Ishikawa (cell line): ENCODE data around the gene NDFIP2.

ENCODE experiments used
- CEBPB ChIP-seq: IDR thresholded peaks from 2 replicates; pipeline ENCODE4 v1.6.1; 2012
- CREB1 ChIP-seq: IDR thresholded peaks from 2 replicates; pipeline ENCODE4 v1.6.1; 2012; ENCODE audit warnings: low read depth
- EP300 ChIP-seq: IDR thresholded peaks from 2 replicates; pipeline ENCODE4 v1.6.1; 2012; ENCODE audit warnings: borderline replicate concordance
- FOXM1 ChIP-seq: IDR thresholded peaks from 2 replicates; pipeline ENCODE4 v1.6.1; 2012; ENCODE audit warnings: low read depth, borderline replicate concordance
- MAX ChIP-seq: IDR thresholded peaks from 2 replicates; pipeline ENCODE4 v1.6.1; 2012
- NFIC ChIP-seq: IDR thresholded peaks from 2 replicates; pipeline ENCODE4 v1.6.1; 2012
- RAD21 ChIP-seq: IDR thresholded peaks from 2 replicates; pipeline ENCODE4 v1.6.1; 2012; ENCODE audit warnings: low read depth
- REST ChIP-seq: IDR thresholded peaks from 2 replicates; pipeline ENCODE4 v1.6.1; 2012; ENCODE audit warnings: low read depth, mild to moderate bottlenecking
- TAF1 ChIP-seq: IDR thresholded peaks from 2 replicates; pipeline ENCODE4 v1.6.1; 2012; ENCODE audit warnings: low read depth, mild to moderate bottlenecking
- TEAD4 ChIP-seq: IDR thresholded peaks from 2 replicates; pipeline ENCODE4 v1.6.1; 2012
- USF1 ChIP-seq: IDR thresholded peaks from 2 replicates; pipeline ENCODE4 v1.6.1; 2012
- YY1 ChIP-seq: IDR thresholded peaks from 2 replicates; pipeline ENCODE4 v1.6.1; 2012; ENCODE audit warnings: low read depth
- ZBTB7A ChIP-seq: IDR thresholded peaks from 2 replicates; pipeline ENCODE4 v1.6.1; 2012; ENCODE audit warnings: low read depth

GRCh38 chr13:79502859-79503468 is 22.0 kb downstream of the NDFIP2 start:
- TF ChIP-seq YY1 (no peak), REST (no peak), MAX (no peak), FOXM1 (no peak), CREB1 (no peak), EP300 (no peak), CEBPB (no peak), ZBTB7A (no peak), TAF1 (no peak), RAD21 (no peak), USF1 (no peak), TEAD4 (no peak), NFIC (no peak)
